H1 (cell line): Measurements from ENCODE around the gene GLI1. TPM values are rescaled to one million over a fixed set of nuclear protein-coding genes. Genes with fewer than 3 reads are reported as not detected.
"Not testable (repeated sequence)": the region's sequence is repeated elsewhere in the genome, so short reads cannot be mapped to it uniquely, and the experiment has no call there.

Experiments used
- CTCF ChIA-PET: fragments of 300-600 bp; sonication (Branson Sonifier 250); formaldehyde crosslinking; loops from one replicate; lab custom pipeline; 2021; ENCODE audit not compliant: partially characterized antibody; lab: Charles Lee
- POLR2A ChIA-PET: fragments of 300-600 bp; sonication (Branson Sonifier 250); formaldehyde crosslinking; loops from one replicate; lab custom pipeline; 2021; ENCODE audit warnings: inconsistent platforms; ENCODE audit not compliant: partially characterized antibody; lab: Charles Lee
- DNase-seq, 2 experiments: peaks; one replicate each; pipeline versions ENCODE4 v3.0.0 to v3.0.0-alpha.2; 2010 to 2022; ENCODE audit warnings: low spot score in 2 of 2, low read depth in 1 of 2, mixed read lengths in 1 of 2
- FAIRE-seq: peaks from 2 replicates; lab custom pipeline; 2011; peaks lifted over from hg19 to GRCh38; lab: Jason Lieb, UNC
- H2AFZ ChIP-seq: 2 replicates; pipeline ENCODE4 v1.8.1; 2012; ENCODE audit warnings: low read length, inconsistent platforms
- H2AK5ac ChIP-seq: 2 replicates; pipeline ENCODE4 v1.6.1; 2013; ENCODE audit warnings: low read depth, low read length
- H2BK120ac ChIP-seq: replicated peaks from 2 replicates; pipeline ENCODE3; 2013; ENCODE audit warnings: low read depth, low read length, inconsistent platforms
- H2BK12ac ChIP-seq: 2 replicates; pipeline ENCODE4 v1.6.1; 2013; ENCODE audit warnings: low read depth, low read length
- H2BK15ac ChIP-seq: 2 replicates; pipeline ENCODE4 v1.6.1; 2013; ENCODE audit warnings: low read length
- H2BK20ac ChIP-seq: 2 replicates; pipeline ENCODE4 v1.6.1; 2013; ENCODE audit warnings: low read length
- H2BK5ac ChIP-seq: 2 replicates; pipeline ENCODE4 v1.6.1; 2013; ENCODE audit warnings: low read depth, low read length
- H3K14ac ChIP-seq: 2 replicates; pipeline ENCODE4 v1.6.1; 2013; ENCODE audit warnings: inconsistent platforms; ENCODE audit not compliant: insufficient read length
- H3K18ac ChIP-seq: 2 replicates; pipeline ENCODE4 v1.6.1; 2013; ENCODE audit warnings: low read length; ENCODE audit errors: extremely low read depth
- H3K23ac ChIP-seq: 2 replicates; pipeline ENCODE4 v1.6.1; 2013; ENCODE audit warnings: inconsistent platforms; ENCODE audit not compliant: insufficient read length
- H3K23me2 ChIP-seq: 2 replicates; pipeline ENCODE4 v1.6.1; 2013; ENCODE audit warnings: low read depth, low read length
- H3K27ac ChIP-seq: 2 replicates; pipeline ENCODE4 v1.6.1; 2011; ENCODE audit warnings: low read depth, low read length, inconsistent platforms
- H3K27me3 ChIP-seq, 4 experiments: replicated peaks in 1 of 4; 1 replicate in 1 of 4; 2 replicates in 3 of 4; pipeline versions ENCODE4 v1.6.1 to v1.8.1; 2011 to 2013; ENCODE audit warnings: low read length in 3 of 4, mild to moderate bottlenecking in 3 of 4, inconsistent platforms in 2 of 4, mixed read lengths in 2 of 4, moderate library complexity in 1 of 4; ENCODE audit not compliant: control insufficient read depth in 3 of 4, insufficient read depth in 3 of 4; ENCODE audit errors: extremely low read depth in 1 of 4
- H3K36me3 ChIP-seq, 4 experiments: 2 replicates each; pipeline versions ENCODE4 v1.6.1 to v1.8.1; 2011 to 2013; ENCODE audit warnings: mild to moderate bottlenecking in 4 of 4, low read length in 3 of 4, moderate library complexity in 2 of 4, control low read depth in 1 of 4, inconsistent platforms in 1 of 4; ENCODE audit not compliant: insufficient read depth in 4 of 4, control insufficient read depth in 2 of 4
- H3K4ac ChIP-seq: replicated peaks from 2 replicates; pipeline ENCODE3; 2013; ENCODE audit warnings: low read length, low read depth, mixed read lengths, inconsistent platforms; ENCODE audit not compliant: insufficient read length
- H3K4me1 ChIP-seq, 4 experiments: replicated peaks in 1 of 4; 1 replicate in 1 of 4; 2 replicates in 3 of 4; pipeline versions ENCODE4 v1.6.1 to v1.8.1; 2011 to 2013; ENCODE audit warnings: low read length in 3 of 4, inconsistent platforms in 2 of 4, mixed read lengths in 1 of 4; ENCODE audit not compliant: insufficient read depth in 4 of 4, control insufficient read depth in 3 of 4
- H3K4me2 ChIP-seq, 2 experiments: 2 replicates each; pipeline versions ENCODE4 v1.6.1 to v1.8.1; 2011 to 2013; ENCODE audit warnings: low read depth in 2 of 2, low read length in 2 of 2, control low read depth in 1 of 2, inconsistent platforms in 1 of 2, mild to moderate bottlenecking in 1 of 2; ENCODE audit not compliant: insufficient read depth in 1 of 2
- H3K4me3 ChIP-seq, 4 experiments: fragments of 200-600, 300-600 bp in 1 of 4; sonication (generic), shearing (Covaris generic), sonication (Bioruptor Twin) in 1 of 4; 2 replicates each; pipeline versions ENCODE4 v1.5.1 to v1.8.1; 2011 to 2016; ENCODE audit warnings: low read length in 4 of 4, low read depth in 3 of 4, control low read depth in 2 of 4, inconsistent platforms in 2 of 4, mild to moderate bottlenecking in 2 of 4, mixed read lengths in 1 of 4, moderate library complexity in 1 of 4; ENCODE audit not compliant: insufficient read depth in 2 of 4; ENCODE audit errors: extremely low read depth in 1 of 4
- H3K56ac ChIP-seq: replicated peaks from 2 replicates; pipeline ENCODE3; 2013; ENCODE audit warnings: low read depth, mild to moderate bottlenecking, mixed read lengths, low read length, inconsistent platforms; ENCODE audit not compliant: insufficient read length
- H3K79me1 ChIP-seq: 2 replicates; pipeline ENCODE4 v1.6.1; 2013; ENCODE audit warnings: low read depth, low read length, control low read depth
- H3K79me2 ChIP-seq, 2 experiments: 2 replicates each; pipeline versions ENCODE4 v1.6.1 to v1.8.1; 2012 to 2013; ENCODE audit warnings: low read length in 2 of 2, mild to moderate bottlenecking in 2 of 2, inconsistent platforms in 1 of 2; ENCODE audit not compliant: insufficient read depth in 2 of 2, control insufficient read depth in 1 of 2
- H3K9ac ChIP-seq, 4 experiments: replicated peaks in 1 of 4; 1 replicate in 1 of 4; 2 replicates in 3 of 4; pipeline versions ENCODE4 v1.6.1 to v1.8.1; 2011 to 2013; ENCODE audit warnings: low read depth in 3 of 4, low read length in 3 of 4, control low read depth in 2 of 4, mild to moderate bottlenecking in 2 of 4, moderate library complexity in 2 of 4, inconsistent platforms in 1 of 4; ENCODE audit errors: extremely low read depth in 1 of 4
- H3K9me3 ChIP-seq, 2 experiments: 2 replicates each; pipeline versions ENCODE4 v1.6.1 to v1.8.1; 2012 to 2013; ENCODE audit warnings: mild to moderate bottlenecking in 2 of 2, moderate library complexity in 2 of 2, control low read depth in 1 of 2, inconsistent platforms in 1 of 2, low read depth in 1 of 2, low read length in 1 of 2, mixed read lengths in 1 of 2; ENCODE audit not compliant: insufficient read depth in 2 of 2
- H4K20me1 ChIP-seq, 2 experiments: replicated peaks in 1 of 2; 2 replicates each; pipeline versions ENCODE3 to v1.8.1; 2011 to 2013; ENCODE audit warnings: inconsistent platforms in 2 of 2, low read length in 2 of 2, mild to moderate bottlenecking in 1 of 2; ENCODE audit not compliant: insufficient read depth in 2 of 2, control insufficient read depth in 1 of 2
- H4K5ac ChIP-seq: 2 replicates; pipeline ENCODE4 v1.6.1; 2013; ENCODE audit warnings: low read length, low read depth, mixed read lengths, inconsistent platforms; ENCODE audit not compliant: insufficient read length
- H4K8ac ChIP-seq: 2 replicates; pipeline ENCODE4 v1.8.0; 2013; ENCODE audit warnings: mild to moderate bottlenecking, moderate library complexity, low read length, inconsistent platforms; ENCODE audit not compliant: insufficient read depth; ENCODE audit errors: extremely low read depth
- H4K91ac ChIP-seq: replicated peaks from 2 replicates; pipeline ENCODE3; 2013; ENCODE audit warnings: low read length, mixed read lengths, inconsistent platforms; ENCODE audit not compliant: insufficient read length
- WGBS, 2 experiments: shearing (Covaris generic) in 1 of 2; methylation state at CpG; one replicate each; pipeline versions ENCODE4 v1.1.6 to v1.1.7; 2013 to 2015; ENCODE audit warnings: low lambda C conversion rate in 2 of 2, mixed read lengths in 2 of 2, inconsistent platforms in 1 of 2, low coverage in 1 of 2, missing lambda C conversion rate in 1 of 2; ENCODE audit not compliant: insufficient replicate concordance in 2 of 2, insufficient coverage in 1 of 2, insufficient read length in 1 of 2; ENCODE audit errors: extremely low coverage in 1 of 2, missing lambda C conversion rate in 1 of 2; 5-methylcytosine and 5-hydroxymethylcytosine counted together
- polyA plus RNA-seq, 7 experiments: library from polyadenylated mRNA; depleted of rRNA in 3 of 7; stranded (reverse) in 5 of 7; unstranded in 2 of 7; fragments of >200 nt in 5 of 7; fragments of 200-250 nt in 2 of 7; gene quantifications; 1 replicate in 5 of 7; 2 replicates in 1 of 7; 4 replicates in 1 of 7; pipeline versions ENCODE4 v1.2.1 to v1.2.3, GENCODE V29; 2011 to 2013; ENCODE audit warnings: missing spikeins in 2 of 7, mixed read lengths in 2 of 7
- total RNA-seq: library from RNA; stranded (reverse); fragmentation: NEBNext Ultra II Directional; extraction: Animal tissue kit (Norgen Biotek cat#: 25700); gene quantifications from 2 replicates; pipeline ENCODE4 v1.2.1, GENCODE V29; 2021

The GLI1 gene
- total and polyA plus RNA-seq, 2 of the 8 experiments (the other 6 are each of a cell fraction or from before 2014, with no cell fraction given): 23.5 to 25.3 TPM

DNA sequence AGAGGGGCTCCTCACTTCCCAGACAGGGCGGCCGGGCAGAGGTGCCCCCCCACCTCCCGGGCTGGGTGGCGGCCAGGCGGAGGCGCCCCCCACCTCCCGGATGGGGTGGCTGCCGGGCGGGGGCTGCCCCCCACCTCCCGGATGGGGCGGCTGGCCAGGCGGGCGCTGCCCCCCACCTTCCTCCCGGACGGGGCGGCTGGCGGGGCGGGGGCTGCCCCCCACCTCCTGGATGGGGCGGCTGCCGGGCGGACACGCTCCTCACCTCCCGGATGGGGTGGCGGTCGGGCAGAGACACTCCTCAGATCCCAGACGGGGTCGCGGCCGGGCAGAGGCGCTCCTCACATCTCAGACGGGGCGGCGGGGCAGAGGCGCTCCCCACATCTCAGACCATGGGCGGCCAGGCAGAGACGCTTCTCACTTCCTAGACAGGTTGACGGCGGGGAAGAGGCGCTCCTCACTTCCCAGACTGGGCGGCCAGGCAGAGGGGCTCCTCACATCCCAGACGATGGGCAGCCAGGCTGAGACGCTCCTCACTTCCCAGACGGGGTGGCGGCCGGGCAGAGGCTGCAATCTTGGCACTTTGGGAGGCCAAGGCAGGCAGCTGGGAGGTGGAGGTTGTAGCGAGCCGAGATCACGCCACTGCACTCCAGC, 35.6 kb downstream of the GLI1 start:
- H3K27me3 ChIP-seq, H2BK5ac ChIP-seq, H3K4me2 ChIP-seq, H3K79me2 ChIP-seq, H4K5ac ChIP-seq, H3K4me1 ChIP-seq, H2BK12ac ChIP-seq, H3K23ac ChIP-seq, H4K20me1 ChIP-seq, H4K8ac ChIP-seq, H2BK20ac ChIP-seq, H3K9ac ChIP-seq, CTCF ChIA-PET, H4K91ac ChIP-seq, H3K79me1 ChIP-seq, H2AK5ac ChIP-seq, H3K9me3 ChIP-seq, H3K23me2 ChIP-seq, POLR2A ChIA-PET, H3K4me3 ChIP-seq, H3K56ac ChIP-seq, H3K4ac ChIP-seq, H3K18ac ChIP-seq, H3K27ac ChIP-seq, H2BK120ac ChIP-seq, FAIRE-seq, H2BK15ac ChIP-seq, H3K14ac ChIP-seq, DNase-seq, H2AFZ ChIP-seq: not testable (repeated sequence)
- H3K36me3 ChIP-seq: peaks cover 36 to 82% (median 59%) of the 10 kb centered on the region in 4 experiments
- 89% methylated on average over 7 of the region's 48 CpGs; no CpG with 5 or more reads in 1 of the 2 experiments for WGBS, 2 experiments
